ENCODE measurements around the gene NPHS1.
"Not testable (repeated sequence)": the region's sequence is repeated elsewhere in the genome, so short reads cannot be mapped to it uniquely, and the experiment has no call there.

The NPHS1 gene

GRCh38 chr19:35811317-35812219 is 40.7 kb downstream of the NPHS1 start:
- no peak for DNase-seq

GRCh38 chr19:35807633-35808032 is 44.7 kb downstream of the NPHS1 start:
- no peak for DNase-seq

- no peak for DNase-seq
Observed at GRCh38 chr19:35806597-35806996, 45.7 kb downstream of the NPHS1 start.

GRCh38 chr19:35805526-35806102 is 46.7 kb downstream of the NPHS1 start:
- no peak for DNase-seq

GRCh38 chr19:35801828-35802227 is 50.5 kb downstream of the NPHS1 start:
- DNase-seq: no peak

- DNase-seq: no peak
Observed at GRCh38 chr19:35797663-35798062, 54.6 kb downstream of the NPHS1 start.

- no peak for DNase-seq
Observed at GRCh38 chr19:35796645-35797542, 55.4 kb downstream of the NPHS1 start.

- not testable (repeated sequence) for DNase-seq
Observed at GRCh38 chr19:35795564-35795963, 56.7 kb downstream of the NPHS1 start.

- DNase-seq: no peak
Observed at GRCh38 chr19:35793381-35794165, 58.7 kb downstream of the NPHS1 start.

- no peak for DNase-seq
Observed at GRCh38 chr19:35792888-35793287, 59.4 kb downstream of the NPHS1 start.

GRCh38 chr19:35792312-35792711 is 60.0 kb downstream of the NPHS1 start:
- DNase-seq: no peak

GRCh38 chr19:35791814-35792279 is 60.5 kb downstream of the NPHS1 start:
- DNase-seq: no peak

- DNase-seq: no peak
Observed at GRCh38 chr19:35790981-35791813, 61.1 kb downstream of the NPHS1 start.

- no peak for DNase-seq
Observed at GRCh38 chr19:35789978-35790944, 62.0 kb downstream of the NPHS1 start.

GRCh38 chr19:35789195-35789977 is 62.9 kb downstream of the NPHS1 start:
- DNase-seq: no peak

- DNase-seq: no peak
Observed at GRCh38 chr19:35788205-35788960, 63.9 kb downstream of the NPHS1 start.

GRCh38 chr19:35787227-35787799 is 65.0 kb downstream of the NPHS1 start:
- no peak for DNase-seq
